IMR-90 (cell line): ENCODE measurements around the gene ME3.

Experiments
- POLR2A ChIP-seq: IDR thresholded peaks from 2 replicates; pipeline ENCODE4 v1.6.1; 2012; ENCODE audit warnings: mild to moderate bottlenecking, low read depth, low read length
- RCOR1 ChIP-seq: IDR thresholded peaks from 2 replicates; pipeline ENCODE4 v1.6.1; 2012; ENCODE audit warnings: mild to moderate bottlenecking, low read length, improper control_type of control experiment; ENCODE audit not compliant: insufficient replicate concordance
- TF ChIP-seq, protein P1 (sequence below): conservative IDR thresholded peaks from 2 replicates; pipeline ENCODE4 v1.5.1; 2012; ENCODE audit warnings: mild to moderate bottlenecking, low read depth, low read length, improper control_type of control experiment
- TF ChIP-seq, protein P2 (sequence below): fragments of 150-350 bp; IDR thresholded peaks from 2 replicates; pipeline ENCODE4 v1.6.1; 2017; ENCODE audit warnings: mild to moderate bottlenecking, antibody characterized with exemption, low read length, low read depth

DNA sequence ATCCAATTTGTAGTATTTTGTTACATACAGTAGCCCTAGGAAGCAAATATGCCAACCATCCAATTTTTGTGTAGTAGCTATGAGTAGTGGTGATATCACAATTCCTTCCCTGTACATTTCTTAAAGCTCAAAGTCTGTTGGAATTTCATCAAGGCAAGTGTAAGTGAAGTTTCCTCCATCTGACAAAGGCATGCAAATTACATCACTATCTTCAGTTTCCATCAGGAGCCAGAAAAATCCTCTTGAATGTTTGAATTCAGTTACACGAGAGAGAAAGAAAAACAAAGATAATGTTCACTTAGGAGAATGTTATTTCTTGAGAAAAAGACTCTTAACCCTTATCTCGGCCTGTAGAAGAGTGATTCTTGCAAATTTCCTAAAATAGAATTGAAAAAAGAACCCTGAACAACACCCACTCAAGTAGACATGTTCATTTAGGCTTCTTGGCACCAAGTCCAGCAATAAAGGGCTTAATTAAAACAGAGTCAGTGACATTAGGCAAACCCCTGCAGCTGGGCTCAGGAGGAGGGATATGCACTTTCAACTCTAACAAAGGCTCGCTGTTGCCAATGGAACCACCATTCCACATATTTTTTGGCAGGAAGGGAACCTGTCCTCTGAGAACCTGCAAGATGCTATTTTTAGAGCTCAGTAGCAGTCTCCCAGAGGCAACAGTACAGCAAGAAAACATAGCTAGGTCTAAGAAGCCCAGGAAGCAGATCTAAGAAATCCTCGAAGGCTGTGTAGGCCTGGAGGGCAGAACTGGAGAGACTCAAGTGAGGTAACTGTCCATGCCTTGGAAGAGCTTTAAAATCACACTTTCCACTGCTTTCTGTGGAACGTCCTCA, 153.1 kb downstream of the ME3 start:
- TF ChIP-seq RCOR1 (no peak), POLR2A (no peak)
- TF ChIP-seq, protein P1, sequence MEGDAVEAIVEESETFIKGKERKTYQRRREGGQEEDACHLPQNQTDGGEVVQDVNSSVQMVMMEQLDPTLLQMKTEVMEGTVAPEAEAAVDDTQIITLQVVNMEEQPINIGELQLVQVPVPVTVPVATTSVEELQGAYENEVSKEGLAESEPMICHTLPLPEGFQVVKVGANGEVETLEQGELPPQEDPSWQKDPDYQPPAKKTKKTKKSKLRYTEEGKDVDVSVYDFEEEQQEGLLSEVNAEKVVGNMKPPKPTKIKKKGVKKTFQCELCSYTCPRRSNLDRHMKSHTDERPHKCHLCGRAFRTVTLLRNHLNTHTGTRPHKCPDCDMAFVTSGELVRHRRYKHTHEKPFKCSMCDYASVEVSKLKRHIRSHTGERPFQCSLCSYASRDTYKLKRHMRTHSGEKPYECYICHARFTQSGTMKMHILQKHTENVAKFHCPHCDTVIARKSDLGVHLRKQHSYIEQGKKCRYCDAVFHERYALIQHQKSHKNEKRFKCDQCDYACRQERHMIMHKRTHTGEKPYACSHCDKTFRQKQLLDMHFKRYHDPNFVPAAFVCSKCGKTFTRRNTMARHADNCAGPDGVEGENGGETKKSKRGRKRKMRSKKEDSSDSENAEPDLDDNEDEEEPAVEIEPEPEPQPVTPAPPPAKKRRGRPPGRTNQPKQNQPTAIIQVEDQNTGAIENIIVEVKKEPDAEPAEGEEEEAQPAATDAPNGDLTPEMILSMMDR = no peak
- TF ChIP-seq, protein P2, sequence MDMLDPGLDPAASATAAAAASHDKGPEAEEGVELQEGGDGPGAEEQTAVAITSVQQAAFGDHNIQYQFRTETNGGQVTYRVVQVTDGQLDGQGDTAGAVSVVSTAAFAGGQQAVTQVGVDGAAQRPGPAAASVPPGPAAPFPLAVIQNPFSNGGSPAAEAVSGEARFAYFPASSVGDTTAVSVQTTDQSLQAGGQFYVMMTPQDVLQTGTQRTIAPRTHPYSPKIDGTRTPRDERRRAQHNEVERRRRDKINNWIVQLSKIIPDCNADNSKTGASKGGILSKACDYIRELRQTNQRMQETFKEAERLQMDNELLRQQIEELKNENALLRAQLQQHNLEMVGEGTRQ = no peak
